IPS-20b (cell line): ENCODE data around the gene SFR1.

Source experiments
- H3K27ac ChIP-seq: one replicate; pipeline ENCODE4 v1.5.1; 2013; ENCODE audit warnings: low read length
- H3K27me3 ChIP-seq: 2 replicates; pipeline ENCODE4 v1.6.1; 2013; ENCODE audit warnings: mild to moderate bottlenecking, low read length, inconsistent platforms; ENCODE audit not compliant: insufficient read depth
- H3K36me3 ChIP-seq: 2 replicates; pipeline ENCODE4 v1.6.1; 2013; ENCODE audit warnings: low read depth, mild to moderate bottlenecking, inconsistent platforms, low read length, moderate library complexity; ENCODE audit not compliant: insufficient read depth
- H3K4me1 ChIP-seq: 2 replicates; pipeline ENCODE4 v1.6.1; 2013; ENCODE audit warnings: mild to moderate bottlenecking, control low read depth, inconsistent platforms, low read length, moderate library complexity; ENCODE audit not compliant: insufficient read depth
- H3K4me3 ChIP-seq: 2 replicates; pipeline ENCODE4 v1.5.1; 2013; ENCODE audit warnings: mild to moderate bottlenecking, low read length, inconsistent platforms
- H3K9ac ChIP-seq: 2 replicates; pipeline ENCODE4 v1.6.1; 2013; ENCODE audit warnings: low read depth, mild to moderate bottlenecking, inconsistent platforms, low read length, moderate library complexity
- H3K9me3 ChIP-seq: 2 replicates; pipeline ENCODE4 v1.6.1; 2013; ENCODE audit warnings: mild to moderate bottlenecking, low read depth, low read length, inconsistent platforms; ENCODE audit not compliant: insufficient read depth

Gene SFR1

GRCh38 chr10:104109908-104110662 lies 11.9 kb upstream of the SFR1 start:
- no peak overlapping the region for H3K9ac ChIP-seq
- no peak overlapping the region for H3K27ac ChIP-seq
- no peaks in the 10 kb centered on the region for H3K4me1 ChIP-seq
- no peak overlapping the region for H3K4me3 ChIP-seq
- H3K27me3 ChIP-seq, result no peaks in the 10 kb centered on the region
- H3K36me3 ChIP-seq, result no peaks in the 10 kb centered on the region
- no peaks in the 10 kb centered on the region for H3K9me3 ChIP-seq

GRCh38 chr10:104113376-104113956 lies 8.5 kb upstream of the SFR1 start:
- no peak overlapping the region for H3K27ac ChIP-seq
- no peaks in the 10 kb centered on the region for H3K9me3 ChIP-seq
- no peak overlapping the region for H3K9ac ChIP-seq
- no peaks in the 10 kb centered on the region for H3K27me3 ChIP-seq
- no peaks in the 10 kb centered on the region for H3K36me3 ChIP-seq
- H3K4me1 ChIP-seq, result no peaks in the 10 kb centered on the region
- no peak overlapping the region for H3K4me3 ChIP-seq

GRCh38 chr10:104117839-104118323 lies 4.1 kb upstream of the SFR1 start:
- H3K27ac ChIP-seq, result no peak overlapping the region
- H3K9ac ChIP-seq, result no peak overlapping the region
- H3K4me3 ChIP-seq, result no peak overlapping the region
- no peaks in the 10 kb centered on the region for H3K36me3 ChIP-seq
- no peaks in the 10 kb centered on the region for H3K9me3 ChIP-seq
- H3K27me3 ChIP-seq, result no peaks in the 10 kb centered on the region
- H3K4me1 ChIP-seq, result peaks cover 12% of the 10 kb centered on the region; the same call in 1 of the 2 replicates

GRCh38 chr10:104119996-104120395 lies 2.0 kb upstream of the SFR1 start:
- Histone ChIP-seq H3K9me3 (no peaks in the 10 kb centered on the region), H3K27me3 (no peaks in the 10 kb centered on the region), H3K27ac (no peak overlapping the region), H3K36me3 (no peaks in the 10 kb centered on the region), H3K4me1 (peaks cover 12% of the 10 kb centered on the region; the same call in 1 of the 2 replicates), H3K9ac (peak overlapping the region; percentile 99; the same call in 1 of the 2 replicates), H3K4me3 (no peak overlapping the region)

- Histone ChIP-seq H3K27me3 (no peaks in the 10 kb centered on the region), H3K27ac (peak overlapping the region; percentile 100), H3K9ac (peak overlapping the region; percentile 99; the same call in 1 of the 2 replicates), H3K4me1 (peaks cover 12% of the 10 kb centered on the region; the same call in 1 of the 2 replicates), H3K36me3 (no peaks in the 10 kb centered on the region), H3K4me3 (peak overlapping the region; percentile 81), H3K9me3 (no peaks in the 10 kb centered on the region)
Measured at GRCh38 chr10:104120512-104120902, 1.5 kb upstream of the SFR1 start.

GRCh38 chr10:104120903-104121484 lies 977 bp upstream of the SFR1 start:
- Histone ChIP-seq H3K27ac (peak overlapping the region; percentile 100), H3K9ac (peak overlapping the region; percentile 99), H3K4me3 (peak overlapping the region; percentile 81), H3K9me3 (no peaks in the 10 kb centered on the region), H3K4me1 (peaks cover 12% of the 10 kb centered on the region; the same call in 1 of the 2 replicates), H3K27me3 (no peaks in the 10 kb centered on the region), H3K36me3 (no peaks in the 10 kb centered on the region)

- Histone ChIP-seq H3K4me3 (peak overlapping the region; percentile 85), H3K27ac (peak overlapping the region; percentile 97), H3K4me1 (peaks cover 18% of the 10 kb centered on the region; the same call in 1 of the 2 replicates), H3K9ac (peak overlapping the region; percentile 94), H3K36me3 (no peaks in the 10 kb centered on the region), H3K9me3 (no peaks in the 10 kb centered on the region), H3K27me3 (no peaks in the 10 kb centered on the region)
Measured at GRCh38 chr10:104122225-104123107, 495 bp downstream of the SFR1 start.

- Histone ChIP-seq H3K9me3 (no peaks in the 10 kb centered on the region), H3K4me3 (peak overlapping the region; percentile 85; the same call in 1 of the 2 replicates), H3K36me3 (no peaks in the 10 kb centered on the region), H3K4me1 (peaks cover 20% of the 10 kb centered on the region; the same call in 1 of the 2 replicates), H3K27me3 (no peaks in the 10 kb centered on the region), H3K9ac (no peak overlapping the region), H3K27ac (no peak overlapping the region)
Measured at GRCh38 chr10:104123397-104123796, 1.4 kb downstream of the SFR1 start.

GRCh38 chr10:104127411-104127810 lies 5.4 kb downstream of the SFR1 start:
- Histone ChIP-seq H3K36me3 (no peaks in the 10 kb centered on the region), H3K9me3 (no peaks in the 10 kb centered on the region), H3K4me3 (no peak overlapping the region), H3K9ac (no peak overlapping the region), H3K27me3 (no peaks in the 10 kb centered on the region), H3K27ac (no peak overlapping the region), H3K4me1 (peaks cover 11% of the 10 kb centered on the region; the same call in 1 of the 2 replicates)

GRCh38 chr10:104128214-104128613 lies 6.2 kb downstream of the SFR1 start:
- no peaks in the 10 kb centered on the region for H3K9me3 ChIP-seq
- no peaks in the 10 kb centered on the region for H3K36me3 ChIP-seq
- H3K4me3 ChIP-seq, result no peak overlapping the region
- no peak overlapping the region for H3K27ac ChIP-seq
- H3K4me1 ChIP-seq, result peaks cover 8% of the 10 kb centered on the region; the same call in 1 of the 2 replicates
- no peak overlapping the region for H3K9ac ChIP-seq
- H3K27me3 ChIP-seq, result no peaks in the 10 kb centered on the region

GRCh38 chr10:104130041-104130440 lies 8.1 kb downstream of the SFR1 start:
- Histone ChIP-seq H3K27ac (no peak overlapping the region), H3K4me1 (peaks cover 8% of the 10 kb centered on the region; the same call in 1 of the 2 replicates), H3K27me3 (no peaks in the 10 kb centered on the region), H3K9ac (no peak overlapping the region), H3K9me3 (no peaks in the 10 kb centered on the region), H3K4me3 (no peak overlapping the region), H3K36me3 (no peaks in the 10 kb centered on the region)
